HepG2 (cell line): ENCODE data around the gene MAGI1. TPM values are rescaled to one million over a fixed set of nuclear protein-coding genes. Genes with fewer than 3 reads are reported as not detected.
A peak's percentile ranks its signal among the peaks of the same experiment; 100 is the strongest.

Source experiments
- ATAC-seq: fragments of 200-7000 bp; cut with Tn5 transposase; 3 replicates; pipeline ENCODE4 v1.9.1; 2020; ENCODE audit warnings: mild to moderate bottlenecking, moderate library complexity
- BruUV-seq: library from RNA; stranded (reverse); fragments of 400-500 nt; replicated peaks from 2 replicates; lab custom pipeline; 2021; lab: Mats Ljungman, UMichigan
- CTCF ChIA-PET: fragments of 300-600 bp; formaldehyde crosslinking; extraction: SDS; loops from one replicate; lab custom pipeline; 2021; ENCODE audit warnings: low total read pairs, inconsistent platforms, low intra/inter-chr PET ratio; lab: Yijun Ruan, JAX
- POLR2A ChIA-PET: fragments of 350-600 bp; sonication (Branson Sonifier 250); formaldehyde crosslinking; loops from one replicate; lab custom pipeline; 2020; ENCODE audit warnings: antibody characterized with exemption, inconsistent platforms; lab: Yijun Ruan, JAX
- DNase-seq: peaks from one replicate; pipeline ENCODE4 v3.0.0-alpha.2; 2015; ENCODE audit warnings: low spot score
- FAIRE-seq: peaks from 3 replicates; lab custom pipeline; 2011; peaks lifted over from hg19 to GRCh38; lab: Jason Lieb, UNC
- H2AFZ ChIP-seq: one replicate; pipeline ENCODE4 v1.6.1; 2011; ENCODE audit warnings: low read length, inconsistent platforms
- H3K27ac ChIP-seq: fragments of 300-600 bp; 3 replicates; pipeline ENCODE4 v1.8.0; 2011; ENCODE audit warnings: mixed run types, mild to moderate bottlenecking, mixed read lengths, low read length, inconsistent platforms; ENCODE audit not compliant: insufficient read depth; ENCODE audit errors: extremely low read length
- H3K27me3 ChIP-seq, 2 experiments: fragments of 200-600 bp in 1 of 2; 2 replicates in 1 of 2; 3 replicates in 1 of 2; pipeline versions ENCODE4 v1.6.0 to v1.8.0; 2011; ENCODE audit warnings: low read length in 2 of 2, mild to moderate bottlenecking in 2 of 2, moderate library complexity in 2 of 2, inconsistent platforms in 1 of 2; ENCODE audit not compliant: insufficient read depth in 2 of 2, control insufficient read depth in 1 of 2
- H3K36me3 ChIP-seq, 2 experiments: fragments of 200-600 bp in 1 of 2; replicated peaks in 1 of 2; 2 replicates in 1 of 2; 3 replicates in 1 of 2; pipeline versions ENCODE4 v1.5.1 to v1.8.0; 2011; ENCODE audit warnings: low read length in 2 of 2, inconsistent platforms in 1 of 2; ENCODE audit not compliant: insufficient read depth in 2 of 2, control insufficient read depth in 1 of 2
- H3K4me1 ChIP-seq: 2 replicates; pipeline ENCODE4 v1.5.1; 2012; ENCODE audit warnings: low read length, inconsistent platforms; ENCODE audit not compliant: insufficient read depth
- H3K4me2 ChIP-seq: 2 replicates; pipeline ENCODE4 v1.6.0; 2011; ENCODE audit warnings: low read depth, low read length, inconsistent platforms
- H3K4me3 ChIP-seq, 3 experiments: fragments of 200-600 bp in 1 of 3; sonication (generic), shearing (Covaris generic) in 1 of 3; replicated peaks in 1 of 3; 2 replicates each; pipeline ENCODE4 v1.5.1; 2011 to 2016; ENCODE audit warnings: low read length in 3 of 3, inconsistent platforms in 2 of 3, low read depth in 2 of 3, mild to moderate bottlenecking in 2 of 3, control low read depth in 1 of 3, mixed read lengths in 1 of 3; ENCODE audit not compliant: insufficient read depth in 1 of 3
- H3K79me2 ChIP-seq: one replicate; pipeline ENCODE4 v1.6.1; 2011; ENCODE audit warnings: low read length, inconsistent platforms; ENCODE audit not compliant: insufficient read depth
- H3K9ac ChIP-seq: 2 replicates; pipeline ENCODE4 v1.6.0; 2011; ENCODE audit warnings: mild to moderate bottlenecking, low read depth, low read length, inconsistent platforms; ENCODE audit not compliant: insufficient read depth
- H3K9me3 ChIP-seq: 2 replicates; pipeline ENCODE4 v1.5.1; 2012; ENCODE audit warnings: mild to moderate bottlenecking, low read length
- H4K20me1 ChIP-seq: 2 replicates; pipeline ENCODE4 v1.6.0; 2011; ENCODE audit warnings: inconsistent platforms, mild to moderate bottlenecking, low read length, moderate library complexity; ENCODE audit not compliant: insufficient read depth
- AGO2 ChIP-seq: fragments of 200-400 bp; formaldehyde crosslinking; optimal IDR thresholded peaks from 2 replicates; pipeline ENCODE3; 2017; ENCODE audit warnings: mild to moderate bottlenecking, low read depth, low read length, moderate library complexity
- CENPX ChIP-seq: sonication (generic); formaldehyde crosslinking; IDR thresholded peaks from 2 replicates; pipeline ENCODE4 v1.9.0; 2021; ENCODE audit warnings: mild to moderate bottlenecking, missing genetic modification reagents, moderate library complexity
- DNMT3B ChIP-seq: conservative IDR thresholded peaks from 2 replicates; pipeline ENCODE4 v1.6.1; 2016; ENCODE audit warnings: missing biosample characterization, control low read depth
- KDM5B ChIP-seq: sonication (generic); formaldehyde crosslinking; IDR thresholded peaks from 2 replicates; pipeline ENCODE4 v1.4.0; 2020; ENCODE audit warnings: missing genetic modification reagents, mild to moderate bottlenecking, borderline replicate concordance
- MAZ ChIP-seq, 2 experiments: sonication (generic) in 1 of 2; formaldehyde crosslinking in 1 of 2; IDR thresholded peaks; 2 replicates each; pipeline versions ENCODE4 v1.5.0 to v1.6.1; 2012 to 2020; ENCODE audit warnings: low read depth in 2 of 2, mild to moderate bottlenecking in 2 of 2, borderline replicate concordance in 1 of 2, improper control_type of control experiment in 1 of 2, low read length in 1 of 2, missing genetic modification reagents in 1 of 2, moderate library complexity in 1 of 2
- MIER3 ChIP-seq: IDR thresholded peaks from 2 replicates; pipeline ENCODE4 v1.6.1; 2016; ENCODE audit warnings: missing compliant biosample characterization, borderline replicate concordance
- MLLT10 ChIP-seq: sonication (generic); formaldehyde crosslinking; IDR thresholded peaks from 2 replicates; pipeline ENCODE4 v1.4.0; 2020; ENCODE audit warnings: missing genetic modification reagents
- NKX3-1 ChIP-seq: sonication (generic); formaldehyde crosslinking; IDR thresholded peaks from 2 replicates; pipeline ENCODE4 v1.5.0; 2020; ENCODE audit warnings: missing genetic modification reagents
- SNAPC2 ChIP-seq: sonication (generic); formaldehyde crosslinking; IDR thresholded peaks from 2 replicates; pipeline ENCODE4 v1.8.1; 2022; ENCODE audit warnings: mild to moderate bottlenecking, missing genetic modification reagents
- TOE1 ChIP-seq: sonication (generic); formaldehyde crosslinking; IDR thresholded peaks from 2 replicates; pipeline ENCODE4 v1.4.0; 2020; ENCODE audit warnings: mild to moderate bottlenecking, missing genetic modification reagents
- ZNF12 ChIP-seq: sonication (generic); formaldehyde crosslinking; IDR thresholded peaks from 2 replicates; pipeline ENCODE4 v1.5.0; 2020; ENCODE audit warnings: missing genetic modification reagents
- ZNF367 ChIP-seq: sonication (generic); formaldehyde crosslinking; IDR thresholded peaks from 2 replicates; pipeline ENCODE4 v1.4.0; 2020; ENCODE audit warnings: missing genetic modification reagents, borderline replicate concordance
- ZNF768 ChIP-seq: sonication (generic); formaldehyde crosslinking; IDR thresholded peaks from 2 replicates; pipeline ENCODE4 v1.4.0; 2020; ENCODE audit warnings: missing genetic modification reagents
- WGBS: methylation state at CpG from one replicate; pipeline ENCODE4 v1.1.6; 2017; ENCODE audit warnings: low lambda C conversion rate; 5-methylcytosine and 5-hydroxymethylcytosine counted together
- in situ Hi-C: cut with HindIII; loops from 2 replicates; pipeline ENCODE4 v1.10.0; 2017; ENCODE audit warnings: low pct_unique_long_range_greater_than_20kb; ENCODE audit not compliant: extremely low pct_ligation_motif_present
- intact Hi-C: fragments of 100-400 bp; cut with micrococcal nuclease; formaldehyde crosslinking; loops from one replicate; pipeline ENCODE4 v1.10.0; 2022; ENCODE audit not compliant: unreplicated experiment
- polyA plus RNA-seq, 8 experiments: library from polyadenylated mRNA; depleted of rRNA in 3 of 8; stranded (reverse) in 7 of 8; unstranded in 1 of 8; fragments of >200 nt; fragmentation: Illumina TruSeq in 4 of 8; extraction: Trizol in 4 of 8; gene quantifications; 2 replicates each; pipeline versions ENCODE4 v1.2.1 to v1.2.3, GENCODE V29; 2011 to 2016; ENCODE audit warnings: low read depth in 4 of 8, missing spikeins in 1 of 8, mixed read lengths in 1 of 8; ENCODE audit not compliant: insufficient read depth in 1 of 8
- total RNA-seq, 5 experiments: library from RNA; depleted of rRNA; stranded (reverse); fragments of >200 nt; fragmentation: Illumina TruSeq; extraction: Trizol; gene quantifications; 2 replicates each; pipeline ENCODE4 v1.2.3, GENCODE V29; 2016; ENCODE audit warnings: low read depth in 1 of 5

The MAGI1 gene
- total and polyA plus RNA-seq, 2 of the 13 experiments (the other 11 are each of a cell fraction or from before 2014, with no cell fraction given) = 22.2 to 26.0 TPM

DNA sequence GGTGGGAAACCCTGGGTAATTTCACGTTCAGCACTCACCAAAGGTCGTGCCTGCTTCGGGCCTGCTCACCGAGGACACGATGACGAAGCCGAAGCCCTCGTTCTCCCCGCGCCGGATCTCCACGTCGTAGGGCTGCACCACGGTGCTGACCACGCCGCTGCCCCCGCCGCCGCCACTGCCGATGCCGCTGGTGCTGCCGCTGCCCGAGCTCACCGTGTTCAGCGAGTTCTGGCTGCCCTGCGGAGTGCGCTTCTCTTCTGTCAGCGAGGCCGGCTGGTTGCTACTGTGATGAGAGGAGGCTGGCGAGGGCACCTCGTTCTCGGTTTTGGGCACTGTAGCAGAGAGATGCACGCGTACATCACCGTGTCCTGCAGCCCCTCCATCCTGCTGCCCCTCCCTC lies 659.5 kb downstream of the MAGI1 start:
- TF ChIP-seq ZNF768 (CRISPR knock-in tag) = no peak
- TF ChIP-seq CENPX (CRISPR knock-in tag) = no peak
- TF ChIP-seq AGO2 = peak; percentile 47
- TF ChIP-seq ZNF367 (CRISPR knock-in tag) = no peak
- TF ChIP-seq MIER3 (CRISPR knock-in tag) = no peak
- TF ChIP-seq MLLT10 (CRISPR knock-in tag) = no peak
- intact Hi-C loops (no loop called here), in situ Hi-C loops (no loop called here)
- POLR2A ChIA-PET = no interaction called here
- no peak for ATAC-seq
- Histone ChIP-seq H3K4me3 (no peak overlapping the region), H3K79me2 (no peaks in the 10 kb centered on the region), H3K9ac (no peak overlapping the region), H3K4me1 (no peaks in the 10 kb centered on the region), H3K9me3 (no peaks in the 10 kb centered on the region), H3K4me2 (no peak overlapping the region), H2AFZ (no peak overlapping the region), H3K36me3 (peaks cover 14 to 52% of the 10 kb centered on the region in 2 experiments; a peak in 4 of 5 replicates), H4K20me1 (no peaks in the 10 kb centered on the region), H3K27me3 (no peaks in the 10 kb centered on the region), H3K27ac (no peak overlapping the region)
- no peak for FAIRE-seq
- BruUV-seq = no TSS peak
- CTCF ChIA-PET = no interaction called here
- WGBS = 96% methylated on average over 31 of the region's 35 CpGs
- DNase-seq = no peak

GRCh38 chr3:65377637-65378036 lies 661.1 kb downstream of the MAGI1 start:
- DNase-seq (no peak), ATAC-seq (no peak), FAIRE-seq (no peak)
- TF ChIP-seq DNMT3B (CRISPR knock-in tag) (no peak), MAZ (IDR thresholded peaks at IDR 0.05; ENCODE audit: borderline replicate concordance, low read depth, low read length) (no peak), MAZ (CRISPR knock-in tag; IDR thresholded peaks at IDR 0.05; ENCODE audit: low read depth) (no peak), SNAPC2 (CRISPR knock-in tag) (no peak), NKX3-1 (CRISPR knock-in tag) (no peak), KDM5B (CRISPR knock-in tag) (no peak), ZNF12 (CRISPR knock-in tag) (peak; percentile 65; the same call in 1 of the 2 replicates), TOE1 (CRISPR knock-in tag) (no peak)
- CTCF ChIA-PET = no interaction called here
- Histone ChIP-seq H3K9ac (no peak overlapping the region), H3K4me3 (no peak overlapping the region), H3K36me3 (peaks cover 6 to 39% of the 10 kb centered on the region in 2 experiments; a peak in 4 of 5 replicates), H3K27ac (no peak overlapping the region), H3K27me3 (no peaks in the 10 kb centered on the region), H3K4me2 (no peak overlapping the region), H3K4me1 (no peaks in the 10 kb centered on the region), H4K20me1 (no peaks in the 10 kb centered on the region), H3K9me3 (no peaks in the 10 kb centered on the region), H3K79me2 (no peaks in the 10 kb centered on the region), H2AFZ (no peak overlapping the region)
- in situ Hi-C loops = no loop called here
- BruUV-seq = no TSS peak
- POLR2A ChIA-PET = no interaction called here
- WGBS = 100% methylated on average over 2 of the region's 2 CpGs
- intact Hi-C loops = no loop called here
